ENCODE measurements around the gene SAYSD1.

SAYSD1 gene

GRCh38 chr6:39079197-39080125, 35.5 kb downstream of the SAYSD1 start:
- no peak for DNase-seq (ENCODE audit: low read depth)

GRCh38 chr6:39078695-39079094, 36.3 kb downstream of the SAYSD1 start:
- DNase-seq (ENCODE audit: low read depth) = no peak

- DNase-seq (ENCODE audit: low read depth) = no peak
Measured at GRCh38 chr6:39077882-39078594, 36.9 kb downstream of the SAYSD1 start.

GRCh38 chr6:39076623-39077535, 38.1 kb downstream of the SAYSD1 start:
- DNase-seq (ENCODE audit: low read depth) = no peak

GRCh38 chr6:39075807-39076622, 39.0 kb downstream of the SAYSD1 start:
- no peak for DNase-seq (ENCODE audit: low read depth)

DNA sequence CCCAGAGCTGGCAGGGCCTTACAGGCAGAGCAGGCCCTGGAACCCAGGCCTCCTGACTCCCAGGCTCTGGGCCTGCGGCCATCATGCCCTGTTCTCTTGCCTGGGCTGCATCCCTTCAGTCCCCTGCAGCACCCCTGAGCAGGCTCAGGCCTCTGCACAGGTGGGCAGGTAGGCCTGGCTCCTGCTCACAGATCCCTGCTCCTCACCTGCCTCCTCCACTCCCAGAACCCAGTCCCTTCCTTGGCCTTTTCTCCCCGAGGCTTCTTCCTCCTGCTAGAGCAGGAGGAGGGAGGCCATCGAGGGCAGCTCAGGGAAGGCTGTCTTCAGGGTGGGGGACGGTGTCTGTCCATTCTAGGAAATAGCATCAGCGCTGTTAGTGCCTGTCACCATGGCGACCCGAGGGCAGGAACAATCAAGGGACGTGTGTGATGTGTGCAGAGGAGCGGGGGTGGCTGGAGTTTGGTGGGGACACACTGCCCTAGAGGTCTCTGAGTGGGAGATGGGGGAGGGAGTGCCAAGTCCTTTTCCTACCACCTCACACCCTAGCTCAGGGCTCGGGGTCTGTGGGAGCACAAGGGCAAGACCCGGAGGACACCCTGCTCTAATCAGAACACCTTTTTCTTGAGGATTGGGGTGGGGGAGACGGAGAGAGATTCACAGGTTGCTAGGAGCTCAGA, 39.8 kb downstream of the SAYSD1 start:
- no peak for DNase-seq (ENCODE audit: low read depth)

- no peak for DNase-seq (ENCODE audit: low read depth)
Measured at GRCh38 chr6:39074486-39074885, 40.5 kb downstream of the SAYSD1 start.

DNA sequence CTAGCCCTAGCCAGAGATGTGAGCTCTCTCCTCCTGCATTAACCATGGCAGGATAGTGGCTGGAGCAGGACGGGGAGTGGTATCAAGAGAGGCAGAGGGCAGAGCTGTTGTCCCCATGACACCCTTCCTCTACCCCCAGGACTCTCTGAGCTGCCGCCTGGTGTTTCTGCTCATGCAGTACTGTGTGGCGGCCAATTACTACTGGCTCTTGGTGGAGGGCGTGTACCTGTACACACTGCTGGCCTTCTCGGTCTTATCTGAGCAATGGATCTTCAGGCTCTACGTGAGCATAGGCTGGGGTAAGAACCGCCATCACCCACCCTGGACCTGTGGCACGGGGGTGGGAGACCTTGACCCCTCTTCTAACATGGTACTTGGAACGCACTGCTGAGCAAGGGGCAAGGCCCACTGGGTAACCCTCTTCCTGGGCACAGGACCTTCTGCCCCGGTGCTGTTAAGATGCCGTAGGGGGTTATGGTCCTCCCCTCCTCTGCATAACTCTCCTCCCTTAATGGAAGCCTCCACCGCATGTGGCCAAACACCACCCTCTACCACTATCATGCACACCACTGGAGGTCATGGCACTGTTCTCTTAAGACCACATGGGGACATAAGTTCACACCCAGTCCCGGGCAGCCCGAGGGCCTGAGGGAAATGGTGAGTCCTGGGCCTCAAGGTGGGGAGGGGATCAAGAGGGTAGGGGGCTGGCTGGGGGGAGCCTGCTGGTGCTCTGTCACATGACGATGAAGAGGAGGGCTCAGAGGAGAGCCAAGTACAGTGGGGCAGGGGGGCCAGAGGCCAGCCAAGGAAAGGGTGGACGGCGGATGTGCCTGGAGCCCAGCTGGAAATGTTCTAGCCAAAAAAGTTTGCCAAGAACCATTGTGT, 41.3 kb downstream of the SAYSD1 start:
- no peak for DNase-seq (ENCODE audit: low read depth)

DNA sequence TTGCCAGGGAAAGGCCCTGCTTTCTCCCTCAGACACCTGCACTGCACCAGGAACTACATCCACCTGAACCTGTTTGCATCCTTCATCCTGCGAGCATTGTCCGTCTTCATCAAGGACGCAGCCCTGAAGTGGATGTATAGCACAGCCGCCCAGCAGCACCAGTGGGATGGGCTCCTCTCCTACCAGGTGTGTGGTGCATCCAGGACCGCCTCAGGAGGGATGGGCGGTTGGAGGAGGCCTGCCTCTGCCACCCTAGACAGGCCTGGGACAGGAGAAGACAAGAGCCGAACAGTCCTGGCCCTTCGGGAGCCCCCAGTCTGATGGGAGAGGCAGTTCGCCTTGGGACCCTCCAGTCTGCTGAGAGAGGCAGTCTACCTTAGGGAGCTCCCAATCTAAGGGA, 42.2 kb downstream of the SAYSD1 start:
- no peak for DNase-seq (ENCODE audit: low read depth)

GRCh38 chr6:39068391-39068790, 46.6 kb downstream of the SAYSD1 start:
- no peak for DNase-seq (ENCODE audit: low read depth)

GRCh38 chr6:39065561-39065960, 49.4 kb downstream of the SAYSD1 start:
- DNase-seq (ENCODE audit: low read depth) = no peak

DNA sequence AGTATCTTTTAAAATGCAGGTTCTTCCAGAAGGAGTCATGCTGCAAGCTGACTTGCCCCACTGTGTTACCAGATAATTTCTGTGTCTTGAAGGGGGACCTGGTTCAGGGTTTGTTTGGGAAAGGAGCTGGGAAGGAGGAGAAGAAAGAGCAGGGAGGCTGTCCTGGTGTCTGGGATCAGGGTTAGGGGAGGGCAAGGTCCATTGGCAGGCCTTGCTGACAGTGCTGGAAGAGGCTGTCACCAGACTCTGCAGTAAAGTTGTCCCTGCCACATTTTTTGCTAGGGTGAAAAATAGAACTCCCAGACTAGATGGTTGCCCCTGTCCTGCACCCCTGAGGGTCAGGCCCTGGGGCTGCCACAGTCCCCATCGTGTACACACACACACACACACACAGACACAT, 51.5 kb downstream of the SAYSD1 start:
- DNase-seq (ENCODE audit: low read depth) = no peak

GRCh38 chr6:39062014-39062740, 52.8 kb downstream of the SAYSD1 start:
- DNase-seq (ENCODE audit: low read depth) = no peak

DNA sequence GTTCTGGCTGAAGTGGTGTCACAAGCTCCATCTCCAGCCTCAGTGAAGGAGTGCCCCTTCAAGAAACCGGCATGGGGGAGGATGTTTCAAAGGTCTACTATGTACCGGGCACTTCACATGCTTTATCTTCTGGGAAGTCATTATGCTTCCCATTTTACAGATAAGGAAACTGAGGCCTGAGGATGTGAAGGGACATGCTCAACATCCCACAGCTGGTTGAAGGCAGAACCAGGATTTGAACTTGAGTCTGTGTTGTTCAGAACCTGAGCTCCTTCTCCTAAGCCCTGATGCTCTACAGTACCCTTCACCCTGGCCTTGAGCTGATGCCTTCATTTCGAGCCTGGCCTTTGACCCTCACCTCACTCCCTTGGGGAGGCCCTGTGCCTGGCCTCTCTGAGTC, 53.4 kb downstream of the SAYSD1 start:
- DNase-seq (ENCODE audit: low read depth) = no peak

- DNase-seq (ENCODE audit: low read depth) = no peak
Measured at GRCh38 chr6:39061182-39061581, 53.8 kb downstream of the SAYSD1 start.

DNA sequence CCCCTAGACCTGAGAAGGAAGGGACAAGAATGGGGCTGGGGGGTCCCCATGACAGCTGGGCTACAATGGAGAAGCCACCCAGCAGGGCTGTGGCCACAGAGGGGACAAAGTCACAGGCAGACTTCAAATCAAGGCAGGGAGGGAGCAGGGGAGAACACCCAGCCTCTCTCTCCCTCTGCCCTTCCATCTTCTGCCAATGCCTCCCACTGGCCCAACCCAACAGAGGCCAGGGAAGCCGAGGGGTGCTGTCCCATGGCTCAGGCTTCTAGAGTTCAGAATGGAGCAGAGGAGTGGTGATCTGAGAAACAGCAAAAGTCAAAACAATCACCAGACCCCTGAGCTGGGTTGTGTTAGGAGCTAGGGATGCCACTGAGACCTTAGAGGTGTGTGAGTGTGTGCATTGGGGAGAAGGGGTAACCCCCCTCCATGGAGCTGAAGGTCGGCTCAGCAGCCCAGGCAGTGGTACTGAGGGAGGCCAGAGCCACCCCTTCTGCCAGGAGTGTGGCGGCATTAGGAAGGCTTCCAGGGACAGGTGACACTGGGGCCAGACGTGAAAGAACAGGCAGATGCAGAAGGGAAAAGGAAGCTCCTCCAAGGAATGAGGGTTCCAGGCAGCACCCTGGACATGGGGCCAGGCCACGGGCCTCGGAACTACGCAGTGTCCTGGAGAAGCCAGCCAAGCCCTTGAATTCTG, 54.4 kb downstream of the SAYSD1 start:
- no peak for DNase-seq (ENCODE audit: low read depth)

DNA sequence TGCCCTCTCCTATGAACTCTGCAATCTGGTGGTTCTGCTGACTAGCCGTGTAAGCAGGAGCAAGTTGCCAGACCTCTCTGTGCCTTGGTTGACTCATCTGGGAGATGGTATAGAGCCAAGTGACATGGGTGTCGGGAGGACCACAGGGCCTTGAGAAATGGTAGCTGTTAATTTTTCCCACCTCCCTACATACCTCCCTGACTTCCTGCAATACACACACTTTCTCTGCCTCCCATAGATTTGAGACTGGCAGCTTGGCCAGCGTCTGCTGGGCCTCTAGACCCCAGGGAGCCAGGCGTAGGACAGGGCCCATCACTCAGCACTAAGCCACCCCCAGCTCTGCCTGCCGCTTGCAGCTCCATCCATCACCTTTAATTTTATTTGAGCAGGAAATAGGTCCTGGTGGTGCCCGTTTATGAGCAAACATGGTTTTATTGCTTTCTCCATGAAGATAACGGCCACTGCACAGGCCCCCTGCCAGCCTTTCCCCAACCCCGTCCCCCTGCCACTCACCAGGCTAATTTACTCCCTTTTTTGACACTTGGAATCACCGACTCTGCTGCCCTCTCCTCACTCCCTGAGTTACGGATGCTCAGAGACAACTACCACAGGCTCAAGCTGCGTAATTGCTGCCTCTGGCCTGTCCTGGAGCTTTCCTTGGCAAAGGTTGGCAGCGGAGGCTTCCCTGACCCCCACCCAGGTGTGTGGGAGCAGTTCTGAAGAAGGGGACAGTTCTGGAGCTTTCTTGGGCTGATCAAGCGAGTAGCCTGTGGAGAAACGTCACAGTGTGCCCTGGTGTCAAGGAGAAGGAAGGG, 55.3 kb downstream of the SAYSD1 start:
- no peak for DNase-seq (ENCODE audit: low read depth)

Measured in activated T-helper 1 cell treated with Interleukin-2 at 50 U/mL for 16 hours (primary cell).